ENCODE results near the gene ZNF565.
"Not testable (repeated sequence)": the region's sequence is repeated elsewhere in the genome, so short reads cannot be mapped to it uniquely, and the experiment has no call there.

Gene ZNF565

DNA sequence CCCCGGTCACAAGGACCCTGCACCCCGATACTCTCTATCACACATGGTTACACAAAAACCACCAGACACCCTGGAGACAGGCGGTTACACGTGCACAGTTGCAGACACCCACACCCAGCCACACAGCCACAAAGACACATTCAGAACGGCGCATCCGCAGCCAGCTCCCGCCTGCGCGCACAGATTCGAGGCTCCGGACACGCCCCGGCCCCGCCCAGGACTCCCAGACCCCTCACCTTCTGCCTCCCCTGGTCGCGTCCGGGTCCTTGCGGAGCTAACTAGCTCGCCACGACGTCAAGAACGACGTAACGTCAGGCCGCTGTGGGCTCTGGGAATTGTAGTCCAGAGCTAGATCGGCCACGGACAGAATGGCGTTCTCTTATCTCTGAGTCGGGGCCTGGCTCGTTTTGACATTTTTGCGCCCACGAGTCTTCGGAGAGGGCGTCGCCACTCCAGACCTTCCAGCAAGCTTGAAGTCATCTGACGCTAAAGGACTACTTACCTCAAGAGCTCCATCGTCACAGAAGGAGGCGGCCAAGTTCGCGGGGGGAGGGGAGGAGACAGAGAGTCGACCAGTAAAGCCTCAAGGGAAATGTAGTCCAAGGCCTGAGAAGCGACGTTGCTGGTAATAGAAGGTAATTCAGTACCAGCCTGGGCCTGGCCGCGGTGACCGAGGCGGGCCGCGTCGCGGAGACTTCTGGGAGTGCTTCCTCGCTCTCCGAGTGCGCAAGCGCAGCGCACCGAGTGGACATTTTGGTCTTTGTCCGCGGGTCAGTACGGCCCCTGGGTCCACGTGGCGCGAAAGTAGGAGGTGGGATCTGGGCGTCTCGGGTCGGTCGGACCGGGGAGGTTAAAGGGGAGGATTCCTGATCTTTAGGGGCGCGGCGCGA is at the start of gene ZNF565, which contains the start of gene ZNF146:
ZNF565 (minus strand) TSS at position 280 of the 890 bp plus-strand sequence. CDS start 12,680 bp downstream, outside the sequence.
ZNF146 (plus strand) TSS at position 721 of the 890 bp plus-strand sequence. CDS start 21,335 bp downstream, outside the sequence.
- peak; percentile 85 to 100 (median 99) for DNase-seq

DNA sequence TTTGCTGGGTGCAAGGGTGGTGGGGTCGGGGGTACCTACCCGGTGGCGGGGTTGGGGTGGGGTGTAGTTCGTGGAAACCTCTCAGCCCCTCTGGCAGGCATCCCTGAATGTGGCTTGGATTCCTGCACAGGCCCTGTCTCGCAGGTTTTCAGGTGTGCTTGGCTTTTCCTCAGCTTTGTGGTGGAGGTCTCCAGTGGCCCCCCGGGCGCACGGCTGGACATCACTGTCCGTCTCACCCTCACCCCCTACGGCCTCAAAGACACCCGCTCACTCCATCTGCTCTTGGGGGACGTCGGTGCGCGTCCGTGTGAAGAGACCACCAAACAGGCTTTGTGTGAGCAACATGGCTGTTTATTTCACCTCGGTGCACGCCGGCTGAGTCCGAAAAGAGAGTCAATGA is 44.7 kb upstream of the ZNF565 start:
- DNase-seq, result no peak

DNA sequence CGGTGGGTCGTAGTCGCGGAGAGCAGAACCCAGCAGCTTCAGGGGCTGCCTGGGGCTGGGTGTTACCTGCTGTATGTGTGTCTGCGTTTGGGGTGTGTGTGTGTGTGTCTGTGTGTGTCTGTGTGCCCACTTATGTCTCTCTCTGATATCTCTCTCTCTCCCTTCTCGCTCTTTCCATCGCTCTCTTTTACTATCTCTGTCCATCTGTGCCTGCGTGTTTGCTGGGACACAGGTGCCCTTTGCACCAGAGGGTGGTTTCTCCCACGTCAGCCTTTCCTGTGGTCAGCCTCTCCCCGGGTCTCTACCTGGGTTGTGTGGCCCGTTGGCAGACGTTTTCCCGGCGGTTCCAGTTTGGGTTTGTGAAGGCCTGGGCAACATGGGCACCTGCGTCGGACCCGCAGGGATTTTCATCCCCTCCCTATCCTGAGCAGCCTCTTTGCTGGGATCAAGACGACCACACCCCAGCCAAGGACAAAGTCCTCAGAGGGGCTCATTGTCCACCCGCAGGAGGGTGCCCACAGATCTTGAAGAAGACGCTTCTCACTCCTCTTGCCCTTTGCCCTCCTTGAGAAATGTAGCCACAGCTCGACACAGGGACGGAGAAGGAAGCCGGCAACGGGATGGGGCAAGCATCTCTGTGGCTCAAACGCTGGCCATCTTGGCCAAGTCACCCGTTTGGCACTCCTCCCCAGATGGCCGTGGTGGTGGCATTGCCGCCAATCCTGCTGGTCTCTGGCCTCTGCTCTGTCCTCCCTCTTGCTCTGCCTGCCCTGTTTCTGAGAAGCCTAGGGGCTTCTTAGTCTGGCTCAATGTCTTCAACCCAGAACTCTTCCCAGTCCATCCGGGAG is 43.8 kb upstream of the ZNF565 start:
- peak in 1 of 14 donors; percentile 40 for DNase-seq

DNA sequence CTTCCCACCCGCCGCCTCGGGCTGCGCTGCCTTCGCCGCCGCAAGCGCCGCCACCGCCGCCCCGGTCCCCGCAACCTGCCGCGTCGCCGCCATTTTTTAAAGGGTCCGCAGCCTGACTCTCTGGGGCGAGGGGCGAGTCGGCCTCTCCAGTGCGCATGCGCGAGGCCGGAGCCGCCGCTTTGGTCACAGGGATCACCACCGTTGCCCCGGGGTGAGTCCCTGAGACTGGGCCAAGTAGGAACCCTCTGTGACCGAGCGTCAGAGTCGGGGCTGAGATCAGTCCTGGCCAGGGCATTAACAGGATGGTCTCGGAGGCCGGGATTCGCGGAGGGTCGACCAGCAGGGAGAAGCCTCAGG is 43.0 kb upstream of the ZNF565 start:
- peak in 8 of 14 donors; percentile 3 to 56 (median 34) for DNase-seq

DNA sequence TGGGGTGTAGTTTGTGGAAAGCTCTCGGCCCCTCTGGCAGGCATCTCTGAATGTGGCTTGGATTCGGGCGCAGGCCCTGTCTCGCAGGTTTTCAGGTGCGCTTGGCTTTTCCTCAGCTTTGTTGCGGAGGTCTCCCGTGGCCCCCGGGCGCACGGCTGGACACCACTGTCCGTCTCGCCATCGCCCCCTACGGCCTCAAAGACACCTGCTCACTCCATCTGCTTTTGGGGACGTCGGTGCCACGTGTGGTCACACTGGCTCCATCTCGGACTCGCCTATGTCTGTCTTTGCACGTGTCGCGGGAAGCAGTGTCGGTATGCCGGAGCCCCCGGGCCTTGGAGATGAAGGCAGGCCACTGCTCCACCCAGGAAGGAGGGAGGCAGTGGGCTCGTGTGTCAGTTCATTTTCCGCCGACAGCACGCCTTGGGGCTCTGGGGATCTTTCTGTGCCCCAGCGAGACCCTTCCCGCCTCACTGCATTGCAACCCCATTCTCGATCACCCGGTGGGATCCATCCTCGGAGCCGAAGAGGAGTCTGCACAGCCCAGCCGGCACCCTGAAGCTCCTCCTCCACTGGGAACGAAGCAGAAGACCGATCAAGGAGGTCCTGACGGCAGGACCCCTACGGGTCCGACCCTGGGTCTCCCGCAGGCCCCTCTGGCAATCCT is 42.5 kb upstream of the ZNF565 start:
- DNase-seq, result peak in 2 of 14 donors; percentile 45 to 56

DNA sequence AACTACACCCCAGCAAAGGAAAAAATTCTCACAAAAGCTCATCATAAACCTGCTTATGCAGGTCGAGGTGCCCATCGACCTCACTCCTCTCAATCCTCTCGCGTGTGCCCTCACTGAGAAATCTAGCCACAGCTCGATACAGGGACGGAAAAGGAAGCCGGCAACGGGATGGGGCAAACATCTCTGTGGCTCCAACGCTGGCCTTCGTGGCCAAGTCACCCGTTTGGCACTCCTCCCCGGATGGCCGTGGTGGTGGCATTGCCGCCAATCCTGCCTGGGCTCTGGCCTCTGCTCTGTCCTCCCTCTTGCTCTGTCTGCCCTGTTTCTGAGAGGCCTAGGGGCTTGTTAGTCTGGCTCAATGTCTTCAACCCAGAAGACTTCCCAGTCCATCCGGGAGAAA is 41.6 kb upstream of the ZNF565 start:
- DNase-seq, result no peak

DNA sequence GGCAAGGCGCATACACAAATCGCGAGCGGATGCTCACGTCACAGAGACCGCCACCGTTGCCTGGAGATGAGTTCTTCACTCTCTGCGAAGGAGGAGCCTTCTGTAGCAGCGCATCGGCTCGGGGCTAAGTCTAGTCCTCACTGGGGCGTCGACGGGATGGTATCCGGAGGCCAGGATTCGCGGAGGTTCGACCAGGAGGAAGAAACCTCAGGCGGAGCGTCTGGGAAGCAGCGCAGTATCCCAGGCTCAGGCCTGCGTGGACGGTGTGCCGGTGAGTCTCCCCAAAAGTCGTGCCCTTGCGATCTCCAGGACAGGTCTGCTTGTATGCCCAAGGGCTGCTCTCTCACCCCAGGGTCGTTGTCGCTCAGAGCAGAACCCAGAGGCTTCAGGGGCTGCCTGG is 40.9 kb upstream of the ZNF565 start:
- DNase-seq, result no peak

DNA sequence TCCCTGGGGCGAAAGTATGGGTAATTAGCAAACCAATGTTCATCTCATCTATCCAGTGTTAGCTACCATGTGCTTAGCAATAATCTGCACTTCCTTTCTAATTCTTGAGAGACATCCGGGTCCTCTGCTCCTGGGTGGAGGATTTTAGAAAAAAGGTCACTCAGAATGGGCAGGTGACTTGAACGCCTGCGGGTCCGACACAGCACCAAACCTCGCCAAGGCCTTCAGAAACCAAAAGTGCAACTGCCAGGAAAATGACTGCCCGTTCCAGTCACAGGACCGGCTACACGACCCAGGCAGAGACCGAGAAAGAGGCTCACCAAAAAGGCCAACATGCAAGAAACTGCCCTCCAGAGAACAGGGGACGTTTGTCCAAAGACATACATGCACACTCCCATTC is 40.4 kb upstream of the ZNF565 start:
- no peak for DNase-seq

DNA sequence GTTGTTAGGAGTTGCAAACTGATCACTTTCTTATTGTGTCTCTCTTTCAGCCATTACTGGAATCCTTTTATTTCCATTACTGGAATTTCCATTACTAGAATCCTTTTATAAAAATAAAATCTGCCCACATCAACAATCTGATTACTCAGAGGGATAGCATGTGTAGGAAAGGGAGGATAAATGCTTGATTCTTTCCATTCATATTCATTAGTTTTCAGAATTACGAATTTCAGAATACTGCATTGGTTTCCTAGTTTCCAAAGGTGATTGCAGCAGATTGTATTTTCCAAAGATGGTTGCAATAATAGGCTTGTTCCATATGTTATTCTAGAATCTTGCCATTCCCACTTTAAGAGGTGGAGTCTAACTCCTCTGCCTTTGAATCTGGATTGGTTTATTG is 37.6 kb upstream of the ZNF565 start:
- no peak for DNase-seq

DNA sequence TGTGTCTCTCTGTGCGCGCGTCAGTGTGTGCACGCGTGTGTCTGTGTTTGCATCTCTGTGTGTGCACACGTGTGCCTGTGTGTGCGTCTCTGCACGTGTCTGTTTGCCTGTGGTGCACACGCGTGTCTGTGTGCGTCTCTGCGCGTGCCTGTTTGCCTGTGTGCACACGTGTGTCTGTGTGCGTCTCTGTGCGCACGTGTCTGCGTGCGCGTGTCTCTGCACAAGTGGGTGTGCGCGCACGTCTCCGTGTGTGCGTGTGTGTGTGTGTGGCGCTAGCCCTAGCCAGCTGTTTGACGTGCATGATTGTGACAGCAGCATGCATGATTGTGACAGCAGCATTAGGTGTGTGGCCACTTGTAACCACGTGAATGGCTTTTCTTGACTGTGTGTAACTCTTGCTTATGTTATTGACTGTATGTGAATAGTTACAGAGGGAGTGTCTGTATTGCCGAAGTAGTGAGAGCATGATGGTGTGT is 31.6 kb upstream of the ZNF565 start:
- peak in 1 of 14 donors; percentile 30 for DNase-seq

DNA sequence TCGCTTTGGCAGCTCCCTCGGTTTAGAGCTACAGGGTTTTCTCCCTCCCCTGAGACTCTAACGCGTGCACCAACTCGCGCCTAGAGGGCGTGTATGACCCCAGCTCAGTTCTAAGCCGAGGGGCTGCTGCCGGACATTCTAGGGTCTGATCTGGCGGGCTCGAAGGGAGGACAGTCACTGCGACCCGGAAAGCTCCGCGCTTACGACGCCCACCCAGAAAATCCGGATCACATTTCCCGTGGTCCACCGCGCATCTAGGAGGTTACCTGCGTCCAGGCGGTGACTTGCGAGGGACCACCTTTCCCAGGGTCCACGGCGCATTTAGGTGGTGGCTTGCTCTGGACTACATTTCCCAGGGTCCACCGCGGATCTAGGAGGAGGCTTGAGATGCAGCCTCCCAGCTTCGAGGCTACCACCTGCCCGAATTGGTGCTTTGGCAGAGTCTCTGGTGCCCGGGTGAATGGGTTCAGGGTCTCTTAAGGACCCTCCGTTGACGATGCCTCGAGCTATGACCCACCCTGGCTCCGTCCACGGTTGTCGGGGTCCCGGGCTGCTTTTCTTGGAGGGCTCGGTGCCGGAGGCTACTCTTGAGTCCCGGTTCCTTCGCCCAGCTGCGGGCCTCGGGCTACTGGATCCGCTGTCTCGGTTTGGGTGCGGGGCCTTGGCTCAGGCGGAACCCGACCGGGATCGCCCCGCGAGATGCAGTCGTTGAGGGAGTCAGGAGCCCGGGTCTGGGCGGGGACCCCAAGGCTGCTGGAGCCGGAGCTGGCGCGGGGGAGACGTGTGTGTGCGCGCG is 30.9 kb upstream of the ZNF565 start:
- DNase-seq, result peak in 3 of 14 donors; percentile 19 to 79 (median 32)

DNA sequence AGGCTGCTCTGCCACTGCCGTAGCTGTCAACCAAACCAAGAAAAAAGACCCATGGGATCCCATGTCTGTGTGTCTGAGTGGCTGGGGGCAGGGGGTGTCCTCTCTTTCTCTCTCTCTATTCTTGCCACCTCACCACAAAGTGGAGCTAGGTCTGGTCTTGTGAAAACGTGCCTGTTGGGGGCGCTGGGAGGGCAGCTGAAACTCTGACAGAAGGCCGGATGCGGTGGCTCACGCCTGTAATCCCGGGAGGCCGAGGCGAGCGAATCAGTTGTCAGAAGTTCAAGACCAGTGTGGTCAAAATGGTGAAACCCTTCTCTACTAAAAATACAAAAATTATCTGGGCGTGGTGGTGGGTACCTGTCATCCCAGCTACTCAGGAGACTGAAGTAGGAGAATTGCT is 29.6 kb upstream of the ZNF565 start:
- DNase-seq, result no peak

DNA sequence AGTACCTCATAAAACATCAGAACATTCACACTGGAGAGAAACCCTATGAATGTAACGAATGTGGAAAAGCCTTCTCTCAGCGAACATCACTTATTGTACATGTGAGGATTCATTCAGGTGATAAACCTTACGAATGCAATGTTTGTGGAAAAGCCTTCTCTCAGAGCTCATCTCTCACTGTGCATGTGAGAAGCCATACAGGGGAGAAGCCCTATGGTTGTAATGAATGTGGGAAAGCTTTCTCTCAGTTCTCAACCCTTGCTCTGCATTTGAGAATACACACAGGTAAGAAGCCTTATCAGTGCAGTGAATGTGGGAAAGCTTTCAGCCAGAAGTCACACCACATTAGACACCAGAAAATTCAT is 22.5 kb upstream of the ZNF565 start:
- DNase-seq, result no peak

DNA sequence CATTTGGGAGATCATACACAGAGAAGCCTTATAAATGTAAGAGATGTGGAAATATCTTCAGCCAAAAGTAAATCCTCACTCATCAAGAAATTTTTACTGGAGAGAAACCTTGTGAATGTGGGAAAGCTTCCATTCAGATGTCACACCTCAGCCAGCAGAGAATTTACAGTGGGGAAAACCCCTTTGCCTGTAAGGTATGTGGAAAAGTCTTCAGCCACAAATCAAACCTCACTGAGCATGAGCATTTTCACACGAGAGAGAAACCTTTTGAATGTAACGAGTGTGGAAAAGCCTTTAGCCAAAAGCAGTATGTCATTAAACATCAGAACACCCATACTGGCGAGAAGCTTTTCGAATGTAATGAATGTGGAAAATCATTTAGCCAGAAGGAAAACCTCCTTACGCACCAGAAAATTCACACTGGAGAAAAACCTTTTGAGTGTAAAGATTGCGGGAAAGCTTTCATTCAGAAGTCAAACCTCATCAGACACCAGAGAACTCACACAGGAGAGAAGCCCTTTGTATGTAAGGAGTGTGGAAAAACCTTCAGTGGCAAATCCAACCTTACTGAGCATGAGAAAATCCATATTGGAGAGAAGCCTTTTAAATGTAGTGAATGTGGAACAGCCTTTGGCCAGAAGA is 22.0 kb upstream of the ZNF565 start:
- DNase-seq, result no peak

DNA sequence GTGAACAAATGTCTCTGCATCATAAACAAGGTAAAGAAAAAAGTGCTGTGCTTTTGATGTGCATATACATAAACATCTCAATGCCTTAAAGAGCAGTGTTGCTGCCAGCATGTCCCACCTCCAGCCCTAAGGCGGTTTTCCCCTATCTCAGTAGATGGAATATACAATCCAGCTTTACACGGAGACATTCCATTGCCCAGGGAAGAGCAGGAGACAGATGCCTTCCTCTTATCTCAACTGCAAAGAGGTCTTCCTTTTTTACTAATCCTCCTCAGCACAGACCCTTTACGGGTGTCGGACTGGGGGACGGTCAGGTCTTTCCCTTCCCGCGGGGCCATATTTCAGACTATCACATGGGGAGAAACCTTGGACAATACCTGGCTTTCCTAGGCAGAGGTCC is 19.2 kb upstream of the ZNF565 start:
- DNase-seq, result not testable (repeated sequence)

DNA sequence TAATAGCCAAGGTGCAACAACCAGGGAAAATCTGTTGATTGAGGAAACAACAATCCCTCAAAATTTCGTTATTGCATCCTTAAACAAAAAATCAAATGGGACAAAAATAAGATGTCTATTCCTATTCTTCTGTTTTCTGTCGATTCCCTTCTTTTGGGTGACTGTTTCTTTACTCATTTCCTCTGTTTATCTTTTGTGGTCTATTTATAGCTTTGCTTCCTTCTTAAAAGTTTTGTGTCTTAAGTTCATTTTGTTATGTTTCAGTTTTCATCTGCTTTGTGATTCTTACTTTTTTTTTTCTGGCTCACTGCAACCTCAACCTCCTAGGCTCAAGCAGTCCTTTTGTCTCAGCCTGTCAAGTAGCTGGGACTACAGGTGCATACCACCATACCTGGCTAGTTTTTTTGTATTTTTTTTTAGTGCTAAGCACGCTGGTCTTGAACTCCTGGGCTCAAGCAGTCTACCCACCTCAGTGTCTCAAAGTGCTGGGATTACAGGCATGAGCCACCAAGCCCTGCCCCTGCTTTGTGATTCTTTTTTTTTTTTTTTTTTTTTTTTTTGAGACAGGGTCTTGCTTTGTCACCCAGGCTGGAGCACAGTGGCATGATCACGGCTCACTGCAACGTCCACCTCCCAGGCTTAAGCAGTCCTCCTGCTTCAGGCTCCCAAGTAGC is 10.9 kb upstream of the ZNF565 start:
- no peak for DNase-seq

DNA sequence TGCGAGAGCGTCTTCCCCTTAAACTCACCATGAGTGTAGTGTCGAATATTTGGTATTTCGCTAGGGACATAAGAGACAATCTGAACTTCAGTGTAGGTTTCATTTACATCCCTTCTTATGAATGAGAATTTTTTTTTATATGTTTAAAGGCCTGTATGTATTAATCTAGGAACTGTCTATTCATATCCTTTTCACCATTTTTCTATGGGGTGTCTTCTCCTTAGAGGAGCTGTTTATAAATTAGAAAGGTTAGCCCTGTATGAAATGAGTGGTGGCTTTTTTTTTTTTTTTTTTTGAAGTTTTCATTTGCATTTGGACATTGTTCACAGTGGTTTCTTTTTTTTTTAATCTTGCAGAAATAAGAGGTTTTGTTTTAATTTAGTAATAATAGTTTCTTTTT is 8.0 kb upstream of the ZNF565 start:
- DNase-seq, result no peak

DNA sequence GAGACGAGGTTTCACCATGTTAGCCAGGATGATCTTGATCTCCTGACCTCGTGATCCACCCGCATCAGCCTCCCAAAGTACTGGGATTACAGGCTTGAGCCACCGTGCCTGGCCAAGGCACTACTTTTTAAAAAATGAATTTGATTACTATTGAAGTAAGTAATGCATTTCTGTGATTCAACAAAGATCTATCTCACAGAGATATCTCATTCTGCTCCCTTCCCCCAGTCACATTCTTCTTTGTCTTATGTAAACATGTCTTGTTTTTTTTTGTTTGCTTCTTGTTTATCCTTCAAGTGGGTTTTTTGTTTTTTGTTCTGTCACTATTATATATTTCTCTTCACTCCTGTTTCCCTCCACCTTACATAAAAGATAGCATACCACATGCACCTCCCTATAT is 7.0 kb upstream of the ZNF565 start:
- no peak for DNase-seq

DNA sequence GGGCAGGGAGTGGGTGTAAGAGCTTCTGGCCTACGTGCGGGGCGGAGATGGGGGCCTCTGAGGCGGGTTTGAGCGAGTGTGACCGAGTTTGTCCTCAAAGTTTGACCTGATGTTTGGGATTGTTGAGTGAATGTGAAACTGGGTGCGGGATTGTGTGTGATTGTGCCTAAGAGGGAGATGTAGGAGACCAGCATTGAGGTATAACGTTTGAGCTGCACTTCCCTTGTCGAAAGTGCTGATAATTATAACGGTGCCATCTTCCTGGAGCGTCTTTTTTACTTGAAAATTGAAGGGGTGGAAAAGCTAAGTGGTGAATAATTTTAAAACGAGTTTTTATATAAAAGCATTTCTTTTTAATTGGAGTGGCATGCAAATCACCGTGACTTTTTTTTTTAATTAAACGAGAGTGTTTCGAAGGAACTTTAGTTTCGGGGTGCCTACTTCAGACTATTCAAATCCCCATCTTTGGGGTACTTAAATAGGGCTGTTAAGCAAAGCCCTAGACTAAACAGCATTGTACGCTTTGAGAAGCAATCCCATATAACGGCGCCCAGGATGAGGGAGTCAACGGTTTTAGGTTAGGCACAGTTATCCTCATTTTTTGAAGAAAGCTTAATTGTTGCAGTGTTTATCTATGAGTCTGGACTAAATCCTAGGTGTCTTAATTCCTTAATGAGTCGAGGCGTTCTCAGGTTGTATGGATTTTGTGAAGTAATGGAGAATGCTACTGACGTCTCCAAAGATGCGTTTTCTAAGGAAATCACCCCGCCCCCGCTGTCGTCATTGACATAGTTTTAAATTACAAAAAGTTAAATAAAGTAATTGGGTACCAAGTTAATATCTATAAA is 1.0 kb upstream of the ZNF565 start:
- no peak for DNase-seq

DNA sequence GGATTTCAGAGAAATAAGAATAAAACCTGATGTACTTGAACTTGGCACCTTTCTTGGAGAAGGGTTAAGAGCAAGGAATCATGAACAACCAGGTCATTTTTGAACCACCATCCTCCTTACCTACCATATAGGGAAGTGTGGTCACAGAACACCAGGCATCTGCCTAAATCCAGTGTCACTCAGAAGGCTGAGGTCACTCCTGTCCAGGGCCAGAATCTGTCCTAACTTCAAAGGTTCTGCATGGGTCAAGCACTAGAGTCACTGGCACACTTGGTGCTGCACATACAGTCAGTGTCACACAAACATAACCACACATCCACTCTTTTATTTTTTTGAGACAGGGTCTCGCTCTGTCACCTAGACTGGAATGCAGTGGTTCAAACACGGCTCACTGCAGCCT is 1.6 kb downstream of the ZNF565 start:
- DNase-seq, result no peak

Data from C1 segment of cervical spinal cord (tissue), 14 donors.